ENCODE measurements around the gene TEX12. TPM values are rescaled to one million over a fixed set of nuclear protein-coding genes. Genes with fewer than 3 reads are reported as not detected.

The TEX12 gene
- total and polyA plus RNA-seq, 2 experiments from 2014 or later: 1.1 TPM; not detected in 1

GRCh38 chr11:112212290-112212689 is 45.1 kb downstream of the TEX12 start:
- no peaks in the 10 kb centered on the region for H3K27me3 Mint-ChIP-seq (ENCODE audit: insufficient read depth, low read depth, poor library complexity)
- no peak overlapping the region for H3K4me3 Mint-ChIP-seq
- H3K27me3 ChIP-seq (ENCODE audit: insufficient read depth): no peaks in the 10 kb centered on the region
- no peak overlapping the region for H3K4me3 ChIP-seq
- H3K4me2 ChIP-seq: no peak overlapping the region
- H3K9me3 Mint-ChIP-seq: no peaks in the 10 kb centered on the region
- H3K36me3 Mint-ChIP-seq (ENCODE audit: low read depth): no peaks in the 10 kb centered on the region
- no peak overlapping the region for H3K27ac Mint-ChIP-seq
- no peaks in the 10 kb centered on the region for H4K20me1 ChIP-seq (replicated peaks; ENCODE audit: insufficient read depth)
- H3K79me2 ChIP-seq (replicated peaks; ENCODE audit: insufficient read depth): no peaks in the 10 kb centered on the region
- TF ChIP-seq ZNF114 (CRISPR knock-in tag; IDR thresholded peaks at IDR 0.05) (no peak), CREB1 (CRISPR knock-in tag; IDR thresholded peaks at IDR 0.05; ENCODE audit: low read depth) (no peak), EZH2 (IDR thresholded peaks at IDR 0.05; ENCODE audit: low read depth, unreplicated experiment) (no peak), POLR2AphosphoS5 (IDR thresholded peaks at IDR 0.05; ENCODE audit: low read depth) (no peak), NANOG (IDR thresholded peaks at IDR 0.05; ENCODE audit: borderline replicate concordance) (no peak), ETS1 (IDR thresholded peaks at IDR 0.05) (no peak), STAT1 (IDR thresholded peaks at IDR 0.05; ENCODE audit: unreplicated experiment) (no peak), JUNB (IDR thresholded peaks at IDR 0.05; ENCODE audit: unreplicated experiment) (no peak), EZH2phosphoT487 (IDR thresholded peaks at IDR 0.05; ENCODE audit: unreplicated experiment) (no peak), ZNF331 (CRISPR knock-in tag; IDR thresholded peaks at IDR 0.05; ENCODE audit: low read depth) (no peak), ZNF462 (CRISPR knock-in tag; IDR thresholded peaks at IDR 0.05) (no peak)
- TF ChIP-seq, protein P1, sequence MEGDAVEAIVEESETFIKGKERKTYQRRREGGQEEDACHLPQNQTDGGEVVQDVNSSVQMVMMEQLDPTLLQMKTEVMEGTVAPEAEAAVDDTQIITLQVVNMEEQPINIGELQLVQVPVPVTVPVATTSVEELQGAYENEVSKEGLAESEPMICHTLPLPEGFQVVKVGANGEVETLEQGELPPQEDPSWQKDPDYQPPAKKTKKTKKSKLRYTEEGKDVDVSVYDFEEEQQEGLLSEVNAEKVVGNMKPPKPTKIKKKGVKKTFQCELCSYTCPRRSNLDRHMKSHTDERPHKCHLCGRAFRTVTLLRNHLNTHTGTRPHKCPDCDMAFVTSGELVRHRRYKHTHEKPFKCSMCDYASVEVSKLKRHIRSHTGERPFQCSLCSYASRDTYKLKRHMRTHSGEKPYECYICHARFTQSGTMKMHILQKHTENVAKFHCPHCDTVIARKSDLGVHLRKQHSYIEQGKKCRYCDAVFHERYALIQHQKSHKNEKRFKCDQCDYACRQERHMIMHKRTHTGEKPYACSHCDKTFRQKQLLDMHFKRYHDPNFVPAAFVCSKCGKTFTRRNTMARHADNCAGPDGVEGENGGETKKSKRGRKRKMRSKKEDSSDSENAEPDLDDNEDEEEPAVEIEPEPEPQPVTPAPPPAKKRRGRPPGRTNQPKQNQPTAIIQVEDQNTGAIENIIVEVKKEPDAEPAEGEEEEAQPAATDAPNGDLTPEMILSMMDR (conservative IDR thresholded peaks at IDR 0.05; ENCODE audit: low read depth in 2 of 2): no peak
- TF ChIP-seq, protein P2, sequence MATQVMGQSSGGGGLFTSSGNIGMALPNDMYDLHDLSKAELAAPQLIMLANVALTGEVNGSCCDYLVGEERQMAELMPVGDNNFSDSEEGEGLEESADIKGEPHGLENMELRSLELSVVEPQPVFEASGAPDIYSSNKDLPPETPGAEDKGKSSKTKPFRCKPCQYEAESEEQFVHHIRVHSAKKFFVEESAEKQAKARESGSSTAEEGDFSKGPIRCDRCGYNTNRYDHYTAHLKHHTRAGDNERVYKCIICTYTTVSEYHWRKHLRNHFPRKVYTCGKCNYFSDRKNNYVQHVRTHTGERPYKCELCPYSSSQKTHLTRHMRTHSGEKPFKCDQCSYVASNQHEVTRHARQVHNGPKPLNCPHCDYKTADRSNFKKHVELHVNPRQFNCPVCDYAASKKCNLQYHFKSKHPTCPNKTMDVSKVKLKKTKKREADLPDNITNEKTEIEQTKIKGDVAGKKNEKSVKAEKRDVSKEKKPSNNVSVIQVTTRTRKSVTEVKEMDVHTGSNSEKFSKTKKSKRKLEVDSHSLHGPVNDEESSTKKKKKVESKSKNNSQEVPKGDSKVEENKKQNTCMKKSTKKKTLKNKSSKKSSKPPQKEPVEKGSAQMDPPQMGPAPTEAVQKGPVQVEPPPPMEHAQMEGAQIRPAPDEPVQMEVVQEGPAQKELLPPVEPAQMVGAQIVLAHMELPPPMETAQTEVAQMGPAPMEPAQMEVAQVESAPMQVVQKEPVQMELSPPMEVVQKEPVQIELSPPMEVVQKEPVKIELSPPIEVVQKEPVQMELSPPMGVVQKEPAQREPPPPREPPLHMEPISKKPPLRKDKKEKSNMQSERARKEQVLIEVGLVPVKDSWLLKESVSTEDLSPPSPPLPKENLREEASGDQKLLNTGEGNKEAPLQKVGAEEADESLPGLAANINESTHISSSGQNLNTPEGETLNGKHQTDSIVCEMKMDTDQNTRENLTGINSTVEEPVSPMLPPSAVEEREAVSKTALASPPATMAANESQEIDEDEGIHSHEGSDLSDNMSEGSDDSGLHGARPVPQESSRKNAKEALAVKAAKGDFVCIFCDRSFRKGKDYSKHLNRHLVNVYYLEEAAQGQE (IDR thresholded peaks at IDR 0.05; ENCODE audit: unreplicated experiment): no peak
- no peaks in the 10 kb centered on the region for H3K4me1 ChIP-seq (ENCODE audit: insufficient read depth)
- DNase-seq (ENCODE audit: low spot score): no peak
- H3K4me1 Mint-ChIP-seq: no peaks in the 10 kb centered on the region
- no peaks in the 10 kb centered on the region for H3F3A ChIP-seq (replicated peaks; ENCODE audit: low read depth)
- no peaks in the 10 kb centered on the region for H3K9me2 ChIP-seq (ENCODE audit: insufficient read depth)
- H2AFZ ChIP-seq: no peak overlapping the region
- no peaks in the 10 kb centered on the region for H3K36me3 ChIP-seq (ENCODE audit: insufficient read depth)
- no peak for ATAC-seq
- no peak overlapping the region for H3K27ac ChIP-seq (ENCODE audit: low read depth)
